Keratinocyte (primary cell): ENCODE measurements around the gene SLC10A3. TPM values are rescaled to one million over a fixed set of nuclear protein-coding genes. Genes with fewer than 3 reads are reported as not detected.

Experiments
- DNase-seq: peaks from one replicate; pipeline ENCODE4 v3.0.0-alpha.2; 2011; ENCODE audit warnings: low read depth, missing footprints, low spot score
- FAIRE-seq: peaks from 2 replicates; lab custom pipeline; 2011; peaks lifted over from hg19 to GRCh38; lab: Jason Lieb, UNC
- H2AFZ ChIP-seq: 2 replicates; pipeline ENCODE4 v1.6.0; 2012; ENCODE audit warnings: low read length, control low read depth, inconsistent platforms; ENCODE audit not compliant: control insufficient read depth
- H3K27ac ChIP-seq: 2 replicates; pipeline ENCODE4 v1.5.1; 2011; ENCODE audit warnings: low read length; ENCODE audit not compliant: control insufficient read depth, insufficient read depth
- H3K27me3 ChIP-seq: 3 replicates; pipeline ENCODE4 v1.6.0; 2011; ENCODE audit warnings: low read length; ENCODE audit not compliant: control insufficient read depth, insufficient read depth; ENCODE audit errors: extremely low read depth
- H3K36me3 ChIP-seq, 2 experiments: 2 replicates in 1 of 2; 3 replicates in 1 of 2; pipeline ENCODE4 v1.5.1; 2011; ENCODE audit warnings: low read length in 2 of 2, mild to moderate bottlenecking in 1 of 2; ENCODE audit not compliant: control insufficient read depth in 2 of 2, insufficient read depth in 2 of 2; ENCODE audit errors: extremely low read depth in 1 of 2
- H3K4me1 ChIP-seq: 3 replicates; pipeline ENCODE4 v1.5.1; 2011; ENCODE audit warnings: low read length; ENCODE audit not compliant: control insufficient read depth, insufficient read depth; ENCODE audit errors: extremely low read depth
- H3K4me2 ChIP-seq: 3 replicates; pipeline ENCODE4 v1.6.0; 2011; ENCODE audit warnings: low read depth, low read length; ENCODE audit not compliant: control insufficient read depth, insufficient read depth; ENCODE audit errors: extremely low read depth
- H3K4me3 ChIP-seq, 3 experiments: fragments of 200-600 bp in 1 of 3; sonication (generic) in 1 of 3; 2 replicates in 2 of 3; 3 replicates in 1 of 3; pipeline ENCODE4 v1.5.1; 2011 to 2016; ENCODE audit warnings: low read length in 3 of 3, mild to moderate bottlenecking in 3 of 3, control low read depth in 2 of 3, inconsistent platforms in 1 of 3, low read depth in 1 of 3, mixed read lengths in 1 of 3, mixed run types in 1 of 3, moderate library complexity in 1 of 3; ENCODE audit not compliant: control insufficient read depth in 2 of 3, insufficient read depth in 2 of 3; ENCODE audit errors: extremely low read depth in 1 of 3
- H3K79me2 ChIP-seq: 2 replicates; pipeline ENCODE4 v1.6.0; 2012; ENCODE audit warnings: low read length; ENCODE audit not compliant: control insufficient read depth, insufficient read depth
- H3K9ac ChIP-seq: 3 replicates; pipeline ENCODE4 v1.6.0; 2011; ENCODE audit warnings: low read length; ENCODE audit not compliant: control insufficient read depth, insufficient read depth; ENCODE audit errors: extremely low read depth
- H3K9me1 ChIP-seq: 3 replicates; pipeline ENCODE4 v1.6.0; 2011; ENCODE audit warnings: low read length; ENCODE audit not compliant: control insufficient read depth, insufficient read depth; ENCODE audit errors: extremely low read depth
- H3K9me3 ChIP-seq: 2 replicates; pipeline ENCODE4 v1.5.1; 2012; ENCODE audit warnings: low read depth, low read length; ENCODE audit not compliant: control insufficient read depth
- H4K20me1 ChIP-seq: 3 replicates; pipeline ENCODE4 v1.6.0; 2011; ENCODE audit warnings: low read length; ENCODE audit not compliant: control insufficient read depth, insufficient read depth; ENCODE audit errors: extremely low read depth
- EZH2 ChIP-seq: IDR thresholded peaks from one replicate; pipeline ENCODE4 v1.6.1; 2012; ENCODE audit warnings: inconsistent platforms, mild to moderate bottlenecking, low read length, moderate library complexity
- dilution Hi-C: fragments of 300-500 bp; cut with MboI; formaldehyde crosslinking; loops from one replicate; pipeline ENCODE4 v1.7.0; 2020; ENCODE audit warnings: low sequenced_read_pairs; ENCODE audit not compliant: extremely low pct_ligation_motif_present
- polyA plus RNA-seq, 5 experiments: library from polyadenylated mRNA; depleted of rRNA in 3 of 5; stranded (reverse) in 3 of 5; stranded (forward) in 1 of 5; unstranded in 1 of 5; fragments of >200 nt; gene quantifications; 1 replicate in 1 of 5; 2 replicates in 3 of 5; 3 replicates in 1 of 5; pipeline versions ENCODE4 v1.2.1 to v1.2.3, GENCODE V29; 2011 to 2012; ENCODE audit warnings: missing spikeins in 2 of 5, low read depth in 1 of 5, low replicate concordance in 1 of 5
- TF ChIP-seq, protein P1 (sequence below), 3 experiments: IDR thresholded peaks in 1 of 3; conservative IDR thresholded peaks in 1 of 3; optimal IDR thresholded peaks in 1 of 3; 2 replicates in 2 of 3; 3 replicates in 1 of 3; pipeline versions ENCODE3 to v1.5.1; 2011; ENCODE audit warnings: low read length in 3 of 3, mild to moderate bottlenecking in 3 of 3, moderate library complexity in 2 of 3, control low read depth in 1 of 3, inconsistent platforms in 1 of 3; ENCODE audit not compliant: insufficient read depth in 2 of 3; ENCODE audit errors: extremely low read depth in 1 of 3

Gene SLC10A3
- polyA plus RNA-seq, 1 donor (not counting 4 experiments of a cell fraction or from before 2014, with no cell fraction given): 8.1 TPM

DNA sequence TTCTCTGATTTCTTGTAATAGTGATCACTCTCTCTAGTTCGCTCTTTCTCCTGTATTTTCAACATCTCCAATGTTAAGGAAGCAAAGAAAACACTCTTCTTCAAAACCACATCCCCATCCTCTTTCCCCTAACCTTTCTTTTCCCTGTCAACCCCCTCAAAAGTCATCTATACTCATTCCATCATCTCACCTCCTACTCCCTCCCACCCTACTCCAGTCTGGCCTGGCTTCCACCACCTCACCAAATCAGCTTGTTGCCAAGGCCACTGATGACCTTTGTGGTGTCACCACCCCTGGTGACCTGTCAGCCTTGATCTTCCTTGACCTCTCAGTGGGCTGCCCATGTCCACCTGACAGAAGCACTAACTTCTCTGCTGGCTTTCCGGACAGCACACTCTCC lies 23.3 kb upstream of the SLC10A3 start:
- Histone ChIP-seq H3K9ac (no peak overlapping the region), H3K4me2 (no peak overlapping the region), H3K79me2 (peaks cover 6% of the 10 kb centered on the region), H3K9me1 (no peaks in the 10 kb centered on the region), H4K20me1 (no peaks in the 10 kb centered on the region), H3K9me3 (no peaks in the 10 kb centered on the region), H3K4me3 (no peak overlapping the region), H3K36me3 (no peaks in the 10 kb centered on the region), H3K27me3 (no peaks in the 10 kb centered on the region), H3K4me1 (peaks cover 2% of the 10 kb centered on the region), H2AFZ (no peak overlapping the region), H3K27ac (no peak overlapping the region)
- TF ChIP-seq, protein P1, sequence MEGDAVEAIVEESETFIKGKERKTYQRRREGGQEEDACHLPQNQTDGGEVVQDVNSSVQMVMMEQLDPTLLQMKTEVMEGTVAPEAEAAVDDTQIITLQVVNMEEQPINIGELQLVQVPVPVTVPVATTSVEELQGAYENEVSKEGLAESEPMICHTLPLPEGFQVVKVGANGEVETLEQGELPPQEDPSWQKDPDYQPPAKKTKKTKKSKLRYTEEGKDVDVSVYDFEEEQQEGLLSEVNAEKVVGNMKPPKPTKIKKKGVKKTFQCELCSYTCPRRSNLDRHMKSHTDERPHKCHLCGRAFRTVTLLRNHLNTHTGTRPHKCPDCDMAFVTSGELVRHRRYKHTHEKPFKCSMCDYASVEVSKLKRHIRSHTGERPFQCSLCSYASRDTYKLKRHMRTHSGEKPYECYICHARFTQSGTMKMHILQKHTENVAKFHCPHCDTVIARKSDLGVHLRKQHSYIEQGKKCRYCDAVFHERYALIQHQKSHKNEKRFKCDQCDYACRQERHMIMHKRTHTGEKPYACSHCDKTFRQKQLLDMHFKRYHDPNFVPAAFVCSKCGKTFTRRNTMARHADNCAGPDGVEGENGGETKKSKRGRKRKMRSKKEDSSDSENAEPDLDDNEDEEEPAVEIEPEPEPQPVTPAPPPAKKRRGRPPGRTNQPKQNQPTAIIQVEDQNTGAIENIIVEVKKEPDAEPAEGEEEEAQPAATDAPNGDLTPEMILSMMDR (optimal IDR thresholded peaks at IDR 0.05 in 1 of 3, IDR thresholded peaks at IDR 0.05 in 1 of 3, conservative IDR thresholded peaks at IDR 0.05 in 1 of 3; ENCODE audit: extremely low read depth in 1 of 3, insufficient read depth in 2 of 3, low read length in 3 of 3): no peak
- TF ChIP-seq EZH2: no peak
- FAIRE-seq (no peak), DNase-seq (no peak)
- dilution Hi-C loops: no loop called here

DNA sequence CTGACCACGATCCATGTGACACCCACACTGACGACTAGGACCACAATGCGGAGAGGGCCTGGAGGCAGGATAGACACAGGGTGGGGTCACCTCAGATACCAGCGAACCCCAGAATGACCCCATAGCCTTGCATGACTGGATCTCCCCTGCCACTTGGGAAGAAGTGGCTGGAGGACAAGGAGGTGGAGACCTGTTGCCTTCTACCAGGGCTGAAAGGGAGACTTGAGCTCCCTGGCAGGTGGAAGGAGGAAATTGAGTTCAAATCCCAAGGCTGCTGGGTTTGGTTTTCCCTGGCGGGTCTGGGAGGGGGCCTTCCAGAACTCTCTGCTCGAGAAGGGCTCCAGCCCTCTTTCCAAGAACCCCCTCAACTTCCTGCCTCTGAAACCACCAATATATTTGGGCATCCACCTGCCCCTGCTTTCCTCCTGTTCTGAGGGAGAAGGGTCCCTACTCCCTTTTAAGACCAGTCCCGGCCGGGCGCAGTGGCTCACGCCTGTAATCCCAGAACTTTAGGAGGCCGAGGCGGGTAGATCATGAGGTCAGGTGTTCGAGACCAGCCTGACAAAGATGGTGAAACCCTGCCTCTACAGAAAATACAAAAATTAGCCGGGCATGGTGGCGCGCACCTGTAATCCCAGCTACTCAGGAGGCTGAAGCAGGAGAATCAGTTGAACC lies 22.6 kb upstream of the SLC10A3 start:
- TF ChIP-seq EZH2: no peak
- TF ChIP-seq, protein P1 (optimal IDR thresholded peaks at IDR 0.05 in 1 of 3, IDR thresholded peaks at IDR 0.05 in 1 of 3, conservative IDR thresholded peaks at IDR 0.05 in 1 of 3; ENCODE audit: extremely low read depth in 1 of 3, insufficient read depth in 2 of 3, low read length in 3 of 3): no peak
- Histone ChIP-seq H3K9ac (no peak overlapping the region), H3K27me3 (no peaks in the 10 kb centered on the region), H3K27ac (no peak overlapping the region), H4K20me1 (no peaks in the 10 kb centered on the region), H2AFZ (no peak overlapping the region), H3K4me1 (peaks cover 2% of the 10 kb centered on the region), H3K4me2 (no peak overlapping the region), H3K36me3 (no peaks in the 10 kb centered on the region), H3K9me3 (no peaks in the 10 kb centered on the region), H3K9me1 (no peaks in the 10 kb centered on the region), H3K4me3 (no peak overlapping the region), H3K79me2 (peaks cover 6% of the 10 kb centered on the region)
- FAIRE-seq (no peak), DNase-seq (no peak)
- dilution Hi-C loops: no loop called here
